GM12875 (cell line): ENCODE results near the gene FAM185A.

Source experiments
- H3K4me3 ChIP-seq: one replicate; pipeline ENCODE4 v1.5.1; 2011; ENCODE audit warnings: low read depth, low read length, control low read depth
- CTCF ChIP-seq: IDR thresholded peaks from 2 replicates; pipeline ENCODE4 v1.5.1; 2011; ENCODE audit warnings: low read depth, mild to moderate bottlenecking, control low read depth, inconsistent platforms, low read length, moderate library complexity, borderline replicate concordance; ENCODE audit not compliant: insufficient read depth

Gene FAM185A

GRCh38 chr7:102813191-102814024, 64.6 kb downstream of the FAM185A start:
- H3K4me3 ChIP-seq, result no peak overlapping the region
- no peak for TF ChIP-seq CTCF

DNA sequence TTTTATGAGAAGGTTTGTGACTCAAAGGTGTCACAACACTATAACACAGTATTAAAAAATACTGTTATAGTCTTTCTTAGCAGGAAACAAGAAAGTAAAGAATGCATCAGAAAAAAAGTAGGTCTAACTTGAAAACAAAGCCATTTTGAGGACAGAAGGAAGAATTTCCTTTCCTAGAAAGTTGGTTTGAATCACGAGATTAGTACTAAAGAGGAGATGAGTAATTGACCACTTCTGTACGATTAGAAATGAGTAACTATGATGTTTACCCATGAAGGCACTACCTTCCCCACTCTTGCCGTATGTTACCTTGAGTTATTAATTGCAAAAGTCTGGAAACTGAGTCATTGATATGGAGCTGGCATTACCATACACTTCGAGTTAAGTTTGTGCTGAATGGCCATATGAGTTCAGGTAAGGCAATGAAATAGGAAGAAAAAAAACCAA, 65.2 kb downstream of the FAM185A start:
- no peak overlapping the region for H3K4me3 ChIP-seq
- no peak for TF ChIP-seq CTCF

DNA sequence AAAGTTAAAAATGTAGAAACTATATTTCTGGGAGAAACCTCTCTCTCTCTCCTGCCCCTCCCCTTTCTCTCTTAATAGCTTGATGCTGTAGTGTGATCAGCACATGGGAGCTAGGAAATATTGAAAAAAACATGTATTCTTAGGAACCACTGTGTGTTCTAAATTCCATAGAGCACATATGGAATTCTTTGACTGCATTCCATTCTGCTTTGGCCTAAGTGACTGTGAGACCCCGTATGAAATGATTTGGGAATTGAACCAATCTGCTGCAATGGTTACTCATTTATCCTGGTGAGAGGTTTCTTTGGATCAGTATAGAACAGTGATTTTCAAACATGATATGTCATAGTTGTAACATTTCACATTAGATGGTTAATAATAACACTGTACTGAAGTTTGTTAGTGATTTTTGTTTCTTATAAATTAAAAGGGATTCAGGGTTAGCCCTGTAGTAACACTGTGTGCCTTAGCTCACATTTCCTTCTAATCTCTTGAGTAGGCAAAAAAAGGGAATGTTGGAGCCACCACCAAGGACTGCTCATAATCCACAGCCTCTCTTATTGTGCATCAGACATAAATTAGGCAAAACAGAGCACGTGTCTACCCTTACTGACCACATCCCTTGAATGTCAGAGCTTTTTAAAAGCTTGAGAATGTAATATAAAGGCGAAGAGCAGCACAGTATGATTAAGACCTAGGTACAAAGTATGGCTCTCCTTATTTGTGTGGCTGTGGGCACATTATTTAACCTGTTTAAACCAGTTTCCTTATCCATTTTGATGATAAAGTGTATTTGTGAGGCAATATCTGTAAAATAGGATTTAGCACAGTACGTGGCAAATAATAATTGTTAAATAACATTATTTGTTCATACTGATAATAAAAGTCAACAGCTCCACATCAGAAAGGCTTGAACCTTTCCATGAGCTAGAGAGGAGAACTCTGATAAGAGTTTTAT, 69.1 kb downstream of the FAM185A start:
- no peak for TF ChIP-seq CTCF
- H3K4me3 ChIP-seq, result no peak overlapping the region

GRCh38 chr7:102819151-102819550, 70.4 kb downstream of the FAM185A start:
- no peak overlapping the region for H3K4me3 ChIP-seq
- TF ChIP-seq CTCF, result no peak

DNA sequence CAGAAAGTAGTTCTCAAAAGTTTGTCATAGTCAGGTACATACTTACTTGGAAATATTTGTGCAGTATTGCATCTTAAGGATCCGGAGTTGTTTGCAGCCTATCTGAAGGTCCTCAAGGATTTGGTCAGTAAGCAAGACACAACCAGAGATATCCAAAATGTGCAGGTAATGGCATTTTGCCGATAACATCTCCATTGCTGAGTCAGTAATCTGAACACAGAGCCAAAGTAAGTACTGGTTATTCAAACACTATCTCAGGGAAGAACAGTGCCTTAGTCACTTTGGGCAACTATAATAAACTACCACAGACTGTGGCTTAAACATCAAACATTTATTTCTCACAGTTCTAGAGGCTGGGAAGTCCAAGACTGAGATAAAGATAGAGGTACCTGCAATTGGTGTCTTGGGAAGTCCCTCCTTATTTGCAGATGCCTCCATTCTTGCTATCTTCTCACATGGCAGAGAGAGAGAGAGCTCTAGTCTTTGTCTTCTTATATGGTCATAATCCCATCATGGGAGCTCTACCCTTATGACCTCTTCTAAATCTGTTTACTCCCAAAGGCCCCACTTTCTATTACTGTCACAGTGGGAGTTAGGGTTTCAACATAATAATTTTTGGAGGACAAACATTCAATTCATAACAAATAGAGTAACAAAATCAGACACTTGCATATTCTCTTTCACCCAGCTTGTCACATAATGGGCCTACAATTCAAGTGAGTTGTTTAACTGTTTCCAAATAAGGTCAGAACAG, 73.4 kb downstream of the FAM185A start:
- H3K4me3 ChIP-seq, result no peak overlapping the region
- no peak for TF ChIP-seq CTCF

- no peak overlapping the region for H3K4me3 ChIP-seq
- TF ChIP-seq CTCF, result no peak
These were observed 74.8 kb downstream of the FAM185A start for GRCh38 chr7:102823390-102824119.
